Bronchial epithelial cell (primary cell): ENCODE results near the gene ECHDC3. TPM values are rescaled to one million over a fixed set of nuclear protein-coding genes. Genes with fewer than 3 reads are reported as not detected.
"Not testable (repeated sequence)": the region's sequence is repeated elsewhere in the genome, so short reads cannot be mapped to it uniquely, and the experiment has no call there.

Experiments
- DNase-seq: peaks from one replicate; pipeline ENCODE4 v3.0.0-alpha.2; 2010; ENCODE audit warnings: low read depth
- FAIRE-seq: peaks from 2 replicates; lab custom pipeline; 2011; peaks lifted over from hg19 to GRCh38; lab: Jason Lieb, UNC
- H3K27me3 ChIP-seq: 2 replicates; pipeline ENCODE4 v1.5.1; 2011; ENCODE audit warnings: low read length; ENCODE audit not compliant: control insufficient read depth, insufficient read depth
- H3K36me3 ChIP-seq: 2 replicates; pipeline ENCODE4 v1.5.1; 2011; ENCODE audit warnings: low read length; ENCODE audit not compliant: control insufficient read depth, insufficient read depth
- H3K4me3 ChIP-seq: 2 replicates; pipeline ENCODE4 v1.5.1; 2011; ENCODE audit warnings: mild to moderate bottlenecking, low read depth, low read length, control low read depth
- total RNA-seq: library from RNA; depleted of rRNA; stranded (reverse); fragments of >200 nt; gene quantifications from 2 replicates; pipeline ENCODE4 v1.2.1, GENCODE V29; 2014
- TF ChIP-seq, protein P1 (sequence below): IDR thresholded peaks from 2 replicates; pipeline ENCODE4 v1.5.1; 2011; ENCODE audit warnings: mild to moderate bottlenecking, moderate library complexity, low read length, control low read depth, inconsistent platforms; ENCODE audit not compliant: insufficient read depth, severe bottlenecking

Gene ECHDC3
- total RNA-seq, 1 donor from 2014 or later = 1.6 TPM

DNA sequence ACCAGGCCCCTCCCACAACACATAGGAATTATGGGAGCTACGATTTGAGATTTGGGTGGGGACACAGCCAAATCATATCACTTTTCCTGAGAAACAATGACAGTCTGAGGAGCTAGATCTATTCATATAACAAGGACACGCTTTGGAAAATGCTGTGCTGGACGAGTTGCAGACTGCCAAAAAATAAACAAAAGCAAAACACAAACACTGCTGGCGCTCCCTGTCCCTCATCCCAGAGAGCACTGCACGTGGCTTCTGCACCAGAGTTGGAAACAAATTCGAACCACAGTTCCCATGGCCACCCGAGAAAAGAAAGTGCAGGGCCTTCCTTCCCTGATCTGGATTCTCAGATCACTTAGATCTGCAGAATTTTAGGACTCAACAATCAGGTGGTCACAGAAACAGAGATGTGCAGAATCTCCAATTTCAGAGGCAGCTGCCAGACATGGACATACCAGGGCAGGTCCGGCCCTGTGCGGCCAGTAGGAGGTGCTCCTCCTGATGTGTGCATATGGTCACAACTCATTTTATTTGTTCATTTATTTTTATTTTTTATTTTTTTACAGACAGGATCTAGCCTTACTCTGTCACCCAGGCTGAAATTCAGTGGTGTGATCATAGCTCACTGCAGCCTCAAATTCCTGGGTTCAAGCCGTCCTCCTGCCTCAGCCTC lies 35.2 kb upstream of the ECHDC3 start:
- Histone ChIP-seq H3K4me3 (no peak overlapping the region), H3K27me3 (no peaks in the 10 kb centered on the region), H3K36me3 (no peaks in the 10 kb centered on the region)
- FAIRE-seq = no peak
- no peak for DNase-seq
- TF ChIP-seq, protein P1, sequence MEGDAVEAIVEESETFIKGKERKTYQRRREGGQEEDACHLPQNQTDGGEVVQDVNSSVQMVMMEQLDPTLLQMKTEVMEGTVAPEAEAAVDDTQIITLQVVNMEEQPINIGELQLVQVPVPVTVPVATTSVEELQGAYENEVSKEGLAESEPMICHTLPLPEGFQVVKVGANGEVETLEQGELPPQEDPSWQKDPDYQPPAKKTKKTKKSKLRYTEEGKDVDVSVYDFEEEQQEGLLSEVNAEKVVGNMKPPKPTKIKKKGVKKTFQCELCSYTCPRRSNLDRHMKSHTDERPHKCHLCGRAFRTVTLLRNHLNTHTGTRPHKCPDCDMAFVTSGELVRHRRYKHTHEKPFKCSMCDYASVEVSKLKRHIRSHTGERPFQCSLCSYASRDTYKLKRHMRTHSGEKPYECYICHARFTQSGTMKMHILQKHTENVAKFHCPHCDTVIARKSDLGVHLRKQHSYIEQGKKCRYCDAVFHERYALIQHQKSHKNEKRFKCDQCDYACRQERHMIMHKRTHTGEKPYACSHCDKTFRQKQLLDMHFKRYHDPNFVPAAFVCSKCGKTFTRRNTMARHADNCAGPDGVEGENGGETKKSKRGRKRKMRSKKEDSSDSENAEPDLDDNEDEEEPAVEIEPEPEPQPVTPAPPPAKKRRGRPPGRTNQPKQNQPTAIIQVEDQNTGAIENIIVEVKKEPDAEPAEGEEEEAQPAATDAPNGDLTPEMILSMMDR = no peak

DNA sequence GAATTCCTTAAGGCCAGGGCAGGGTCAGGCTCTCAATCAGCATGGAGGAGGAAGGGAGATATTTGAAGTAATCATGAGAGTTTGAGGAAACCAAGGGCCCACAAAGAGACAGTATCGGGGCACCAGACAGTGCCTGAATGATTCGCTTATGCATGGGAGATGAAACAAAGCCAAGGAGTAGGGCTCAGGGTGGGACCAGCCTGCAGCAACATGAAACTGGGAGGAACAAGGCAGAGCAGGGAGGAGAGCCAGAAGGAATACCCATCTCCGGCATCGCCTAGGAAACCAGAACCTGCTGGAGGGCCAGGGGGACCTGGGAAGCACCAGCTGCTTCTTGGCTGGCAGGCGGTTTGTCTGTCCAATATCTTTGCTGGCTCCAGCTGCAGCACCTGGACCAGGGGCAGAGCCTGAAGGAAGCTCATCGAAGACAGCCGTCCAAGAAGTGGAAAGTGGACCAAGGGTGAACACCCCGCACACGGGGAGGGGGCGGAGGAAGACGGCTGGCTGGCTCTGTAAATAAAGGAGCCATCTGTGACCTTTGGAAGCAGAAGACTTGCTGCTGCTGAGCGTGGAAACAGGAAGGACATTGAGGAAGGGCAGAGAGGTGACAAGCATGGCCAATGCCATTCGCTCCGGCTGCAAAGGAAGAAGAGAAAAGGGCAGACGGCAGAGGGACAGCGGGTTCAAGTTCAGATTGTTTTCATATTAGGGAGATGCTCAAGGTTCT lies 34.4 kb upstream of the ECHDC3 start:
- TF ChIP-seq, protein P1 = no peak
- Histone ChIP-seq H3K4me3 (no peak overlapping the region), H3K27me3 (peaks cover 1% of the 10 kb centered on the region), H3K36me3 (no peaks in the 10 kb centered on the region)
- DNase-seq (no peak), FAIRE-seq (no peak)

DNA sequence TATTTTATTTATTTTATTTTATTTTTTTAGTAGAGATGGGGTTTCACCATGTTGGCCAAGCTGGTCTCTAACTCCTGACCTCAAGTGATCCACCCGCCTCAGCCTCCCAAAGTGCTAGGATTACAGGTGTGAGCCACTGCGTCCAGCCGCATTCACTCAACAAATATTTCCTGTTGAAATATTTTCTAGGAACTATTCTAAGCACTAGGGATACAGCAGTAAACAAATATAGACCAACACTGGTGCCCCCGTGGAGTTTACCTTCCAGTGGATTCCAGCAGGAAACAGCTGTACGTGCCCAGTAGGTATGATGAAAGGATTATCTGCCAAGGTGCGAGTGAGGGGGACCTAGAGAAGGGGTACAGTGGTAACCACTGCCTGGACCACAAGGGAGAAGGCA lies 33.4 kb upstream of the ECHDC3 start:
- DNase-seq, H3K36me3 ChIP-seq, H3K4me3 ChIP-seq, H3K27me3 ChIP-seq, FAIRE-seq: not testable (repeated sequence)

DNA sequence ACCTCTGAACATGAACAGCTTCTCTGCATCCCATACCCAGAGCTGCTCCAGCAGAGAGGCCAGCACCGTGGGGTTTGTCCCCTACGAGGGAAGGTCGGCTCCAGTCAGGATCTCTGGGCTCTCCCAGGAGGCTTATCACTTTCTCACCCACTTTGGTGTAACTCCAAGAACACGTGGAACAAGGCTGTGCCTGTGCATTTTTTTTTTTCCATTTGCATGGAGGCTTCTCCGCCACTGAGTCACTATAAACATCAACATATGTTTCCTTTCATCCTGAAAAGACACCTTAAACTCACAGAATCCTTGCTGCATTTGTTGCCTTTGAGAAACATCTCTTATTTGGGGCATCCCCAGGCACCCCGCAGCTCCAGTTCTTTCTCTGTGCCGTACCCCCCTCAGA lies 29.4 kb upstream of the ECHDC3 start:
- Histone ChIP-seq H3K36me3 (no peaks in the 10 kb centered on the region), H3K27me3 (peaks cover 1% of the 10 kb centered on the region)
- FAIRE-seq = no peak

DNA sequence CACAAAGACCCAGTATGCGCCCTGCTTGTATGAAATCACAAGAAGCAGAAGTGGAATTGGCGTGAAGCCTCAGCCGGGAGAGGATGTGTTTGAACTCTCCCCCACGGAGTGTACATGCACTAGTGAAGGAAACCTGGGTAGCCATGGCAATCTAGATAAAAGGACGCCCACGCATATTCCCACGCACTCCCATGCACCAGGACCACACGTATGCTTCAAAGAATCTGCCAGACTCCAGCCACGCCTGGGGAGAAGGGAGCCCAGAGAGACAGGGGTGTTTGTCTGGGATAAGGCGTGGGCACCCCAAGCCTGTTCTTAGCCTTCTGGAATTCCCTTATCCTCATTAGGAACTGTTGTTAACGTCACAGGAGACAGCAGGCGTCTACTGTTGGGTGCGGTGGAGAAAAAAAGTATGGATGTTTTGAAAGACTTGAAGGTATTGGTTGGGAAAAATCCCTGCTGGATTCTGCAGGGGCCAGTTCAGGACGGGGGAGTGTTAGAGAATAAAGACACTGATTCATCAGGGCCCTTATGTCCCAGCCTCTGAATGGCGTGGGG lies 28.9 kb upstream of the ECHDC3 start:
- FAIRE-seq = no peak
- H3K27me3 ChIP-seq = peaks cover 1% of the 10 kb centered on the region
- TF ChIP-seq, protein P1 = no peak
- peak; percentile 38 for DNase-seq
- no peaks in the 10 kb centered on the region for H3K36me3 ChIP-seq
- H3K4me3 ChIP-seq = no peak overlapping the region

More for the DNA sequence above, 29.4 kb upstream of the ECHDC3 start:
- DNase-seq = no peak
- no peak overlapping the region for H3K4me3 ChIP-seq
- TF ChIP-seq, protein P1 = no peak

DNA sequence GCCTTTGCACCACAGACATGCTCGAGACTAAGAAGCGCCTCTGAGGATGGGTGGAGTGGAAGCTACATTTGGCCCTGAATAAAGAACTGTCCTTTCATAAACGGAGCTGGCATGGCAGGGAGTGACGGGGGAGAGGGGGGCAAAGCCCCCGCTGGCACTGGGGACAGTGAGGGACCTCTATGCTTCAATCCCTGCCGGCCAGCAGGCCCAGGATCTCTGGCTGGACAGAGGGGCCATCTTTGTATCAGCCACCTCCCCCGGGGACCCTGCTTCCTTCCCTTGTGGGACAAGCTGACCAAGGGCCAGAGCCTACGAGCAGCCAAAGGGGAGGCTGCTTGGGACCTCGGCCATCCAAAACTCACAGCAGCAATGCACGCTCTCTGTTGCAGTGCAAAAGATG lies 28.2 kb upstream of the ECHDC3 start:
- H3K4me3 ChIP-seq = no peak overlapping the region
- peaks cover 1% of the 10 kb centered on the region for H3K27me3 ChIP-seq
- no peak for FAIRE-seq
- H3K36me3 ChIP-seq = no peaks in the 10 kb centered on the region
- no peak for DNase-seq
- TF ChIP-seq, protein P1 = no peak
